Stimulated activated CD8-positive, alpha-beta memory T cell treated with anti-CD3 and anti-CD28 coated beads, Interleukin-15, amount 100 ng/mL, for 48 hours (primary cell): ENCODE results near the gene MAGOH.

Source experiments
- DNase-seq, 2 donors: peaks; one replicate each; pipeline ENCODE4 v3.0.0-alpha.2; 2020; ENCODE audit warnings: low read depth in 2 of 2

MAGOH gene

GRCh38 chr1:53270873-53271272, 32.6 kb upstream of the MAGOH start:
- DNase-seq: no peak

- no peak for DNase-seq
Observed at GRCh38 chr1:53270107-53270506, 31.8 kb upstream of the MAGOH start.

DNA sequence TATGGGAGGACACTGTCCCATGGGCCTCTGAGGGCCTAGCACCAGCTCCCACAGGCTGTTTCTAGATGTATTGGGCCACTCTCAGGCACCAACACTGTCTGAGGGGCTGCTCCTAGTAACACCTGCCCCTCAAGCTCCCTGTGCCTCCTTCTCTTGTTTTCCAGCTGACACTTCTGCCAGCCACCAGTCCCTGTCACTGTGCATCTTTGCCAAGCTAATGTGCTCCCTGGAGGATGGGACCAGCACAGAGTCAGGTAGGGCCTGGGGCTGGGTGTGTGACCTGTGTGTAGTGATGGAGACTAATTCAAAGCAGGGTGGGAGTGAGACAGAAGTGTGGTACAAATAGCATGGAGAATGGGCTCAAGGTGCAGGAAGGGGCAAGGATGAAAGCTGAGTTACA, 29.4 kb upstream of the MAGOH start:
- no peak for DNase-seq

DNA sequence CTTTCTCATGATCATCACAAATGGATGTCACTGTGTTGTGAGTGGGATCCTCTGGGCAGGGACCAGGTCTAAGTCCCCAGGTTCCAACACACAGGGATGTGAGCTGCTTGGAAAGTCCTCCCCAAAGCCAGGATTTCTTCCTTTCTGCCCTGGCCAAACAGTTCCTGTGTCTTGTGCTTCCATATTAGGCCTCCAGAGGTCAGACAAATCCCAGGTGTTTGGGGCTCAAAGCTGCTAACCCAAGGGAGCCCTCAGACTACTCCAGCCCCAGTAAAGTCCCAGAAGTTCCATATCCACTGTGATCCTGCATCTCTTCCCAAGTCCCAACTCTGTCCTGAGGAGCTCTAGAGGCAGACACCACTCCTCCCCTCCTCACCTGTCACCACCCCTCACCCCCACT, 27.7 kb upstream of the MAGOH start:
- no peak for DNase-seq

DNA sequence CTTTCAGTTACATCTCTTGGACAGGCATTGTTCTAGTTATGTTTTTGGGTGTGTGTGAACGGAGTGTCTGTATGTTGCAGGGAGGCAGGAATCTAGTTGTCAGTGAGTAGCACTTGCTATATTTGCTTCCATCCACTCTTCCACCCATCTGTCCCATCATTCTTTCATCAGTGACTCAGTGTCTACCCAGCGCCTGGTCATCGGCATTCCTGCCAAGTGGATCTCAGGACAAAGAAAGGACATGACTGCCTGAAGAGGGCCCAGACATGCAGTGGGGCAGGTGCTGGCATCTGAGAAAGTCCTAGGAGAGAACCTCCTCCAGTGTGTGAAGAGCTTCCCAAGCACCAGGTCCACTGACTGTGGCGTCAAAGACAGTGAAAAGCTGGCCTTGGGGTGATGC, 27.3 kb upstream of the MAGOH start:
- DNase-seq: no peak

DNA sequence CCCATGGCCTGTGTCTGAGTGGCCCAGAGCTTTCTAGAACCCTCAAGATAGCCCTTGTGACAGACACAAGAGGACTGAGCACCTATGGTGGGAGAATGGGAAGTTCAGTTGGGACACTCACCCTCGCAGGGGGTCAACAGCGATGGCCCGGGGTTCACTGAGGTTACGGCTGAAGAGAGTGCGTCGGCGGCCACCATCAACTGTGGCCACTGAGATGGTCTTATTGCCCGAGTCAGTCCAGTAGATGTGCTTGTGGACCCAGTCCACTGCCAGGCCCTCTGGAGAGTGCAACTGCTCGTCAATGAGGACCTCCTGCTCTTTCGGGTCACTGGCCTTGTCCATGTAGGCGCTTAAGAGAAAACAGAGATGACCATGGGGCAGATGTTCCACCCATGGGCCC, 25.7 kb upstream of the MAGOH start:
- DNase-seq: no peak

- no peak for DNase-seq
Observed at GRCh38 chr1:53262000-53262399, 23.7 kb upstream of the MAGOH start.

GRCh38 chr1:53260631-53261247, 22.4 kb upstream of the MAGOH start:
- no peak for DNase-seq

GRCh38 chr1:53259932-53260331, 21.6 kb upstream of the MAGOH start:
- no peak for DNase-seq

- DNase-seq: no peak
Observed at GRCh38 chr1:53258216-53258615, 19.9 kb upstream of the MAGOH start.

DNA sequence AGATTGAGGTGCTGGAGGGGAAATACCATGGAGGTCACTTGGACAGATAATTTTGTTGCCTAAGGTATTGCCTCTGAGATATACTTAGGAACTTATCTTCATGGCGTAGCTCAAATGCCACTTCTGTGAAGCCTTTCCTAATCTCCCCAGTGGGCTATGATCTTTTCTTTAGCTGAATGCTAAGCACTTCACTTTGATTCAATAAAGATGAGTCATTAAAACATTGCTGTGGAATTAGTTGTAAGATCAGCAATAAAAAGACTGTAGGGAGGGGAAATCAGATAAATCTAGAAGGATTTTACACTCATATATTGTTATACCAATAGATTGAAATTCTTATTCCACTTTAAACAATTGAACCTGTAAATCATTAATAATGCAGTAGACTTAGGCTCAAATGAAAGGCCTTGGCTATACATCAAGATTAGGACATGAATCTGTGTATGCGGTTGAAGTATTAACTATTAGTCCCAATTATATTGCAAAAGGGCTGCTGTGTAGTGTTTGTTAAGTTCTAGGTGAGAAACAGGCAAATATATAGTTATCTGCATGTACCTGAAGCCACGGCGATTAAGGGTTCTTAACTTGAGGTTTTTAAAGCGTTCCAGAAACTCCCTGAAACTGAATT, 19.2 kb upstream of the MAGOH start:
- no peak for DNase-seq

- DNase-seq: no peak
Observed at GRCh38 chr1:53256511-53257453, 18.5 kb upstream of the MAGOH start.

DNA sequence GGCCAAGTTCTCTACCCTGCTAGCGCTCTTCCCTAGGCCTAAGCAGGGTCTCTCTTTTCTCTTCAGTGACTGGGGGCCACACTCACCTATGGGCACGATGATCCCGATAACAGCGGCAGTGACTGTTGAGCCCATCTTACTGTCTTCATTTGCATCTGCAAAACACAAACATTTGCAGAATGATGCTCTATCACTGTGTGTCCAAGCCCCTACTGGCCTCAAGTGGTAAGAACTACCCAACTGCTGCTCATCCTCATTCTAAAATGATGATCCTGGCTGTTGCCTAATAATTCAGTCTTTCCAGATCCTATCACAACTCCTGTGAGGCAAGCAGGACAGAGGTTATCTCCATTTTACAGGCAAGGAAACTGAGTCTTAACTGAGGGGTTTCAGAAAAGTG, 16.7 kb upstream of the MAGOH start:
- DNase-seq: no peak

GRCh38 chr1:53254011-53254640, 15.8 kb upstream of the MAGOH start:
- no peak for DNase-seq

GRCh38 chr1:53250325-53250724, 12.0 kb upstream of the MAGOH start:
- no peak for DNase-seq

DNA sequence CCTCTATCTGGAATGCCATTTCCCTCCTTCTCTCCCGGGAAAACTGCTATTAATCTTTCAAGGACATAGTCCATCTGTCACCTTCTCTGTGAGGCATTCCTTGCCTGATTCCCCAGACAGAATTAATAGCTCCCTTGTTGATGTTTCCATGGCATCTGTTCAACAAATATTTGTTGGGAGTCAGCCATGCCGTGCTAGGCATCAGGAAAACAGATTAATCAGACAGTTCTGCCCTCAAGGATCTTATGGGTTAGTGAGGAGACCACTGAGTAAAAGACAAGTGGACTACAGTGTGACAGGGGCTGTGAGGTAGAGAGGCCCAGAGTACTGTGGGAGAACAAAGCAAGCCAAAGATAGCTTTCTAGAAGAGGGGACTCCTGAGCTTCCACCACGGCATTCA, 11.4 kb upstream of the MAGOH start:
- no peak for DNase-seq

DNA sequence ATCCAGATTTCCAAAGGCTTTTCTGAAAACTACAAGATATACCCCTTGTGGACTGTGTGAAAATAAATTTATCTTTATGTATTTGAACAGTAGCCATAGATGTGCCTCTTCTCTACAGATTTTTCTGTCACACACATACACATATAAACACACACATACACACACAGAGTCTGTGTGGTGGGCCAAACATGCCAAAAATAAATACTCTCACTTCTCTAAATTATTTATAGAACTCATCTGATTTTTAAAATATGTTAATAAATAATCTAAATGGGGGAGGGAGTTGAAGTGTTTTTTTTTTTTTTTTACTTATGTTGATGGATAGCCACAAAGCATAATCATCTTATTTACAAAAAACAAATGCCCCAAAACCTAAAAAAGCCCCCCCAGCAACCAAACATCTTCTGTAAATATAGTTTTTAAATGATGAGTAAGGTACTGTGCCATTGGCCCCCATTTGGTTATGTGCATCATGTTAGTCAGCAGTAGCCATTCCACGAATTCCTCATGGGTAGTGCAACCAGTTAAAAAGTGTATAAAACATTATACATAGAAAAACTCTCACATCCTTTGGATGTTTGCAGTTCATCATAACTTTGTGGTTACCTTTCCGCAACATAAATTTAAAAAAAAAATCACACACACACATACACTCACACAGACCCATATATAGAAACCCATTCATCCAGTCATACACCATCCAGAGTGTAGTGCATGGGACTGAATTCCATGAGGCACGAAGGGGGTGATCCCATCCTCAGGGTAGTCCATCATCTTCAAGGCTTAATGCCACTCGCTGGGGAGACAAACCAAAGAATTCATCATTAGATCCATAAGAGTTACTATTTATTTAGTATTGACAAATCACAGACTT, 8.2 kb upstream of the MAGOH start:
- DNase-seq: no peak

DNA sequence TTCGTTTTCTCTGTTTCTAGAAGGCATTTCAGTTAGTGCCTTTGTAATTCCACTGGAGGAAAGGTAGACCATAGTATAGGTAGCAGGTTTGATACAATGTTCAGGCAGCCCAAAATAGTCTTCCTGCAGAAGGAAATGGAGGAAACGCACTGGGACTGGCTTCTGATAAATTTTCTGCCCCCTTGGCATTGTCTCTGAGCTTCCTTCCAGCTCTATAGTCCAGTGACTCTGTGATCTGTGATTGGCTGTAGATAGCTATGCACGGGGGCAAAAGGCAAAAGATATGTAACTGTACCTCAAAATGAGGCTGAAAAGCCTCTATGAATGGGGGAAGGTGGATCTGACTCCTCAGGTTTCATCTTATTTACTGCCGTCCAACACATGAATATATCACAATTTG, 5.8 kb upstream of the MAGOH start:
- DNase-seq: no peak

GRCh38 chr1:53242381-53242780, 4.1 kb upstream of the MAGOH start:
- no peak for DNase-seq

DNA sequence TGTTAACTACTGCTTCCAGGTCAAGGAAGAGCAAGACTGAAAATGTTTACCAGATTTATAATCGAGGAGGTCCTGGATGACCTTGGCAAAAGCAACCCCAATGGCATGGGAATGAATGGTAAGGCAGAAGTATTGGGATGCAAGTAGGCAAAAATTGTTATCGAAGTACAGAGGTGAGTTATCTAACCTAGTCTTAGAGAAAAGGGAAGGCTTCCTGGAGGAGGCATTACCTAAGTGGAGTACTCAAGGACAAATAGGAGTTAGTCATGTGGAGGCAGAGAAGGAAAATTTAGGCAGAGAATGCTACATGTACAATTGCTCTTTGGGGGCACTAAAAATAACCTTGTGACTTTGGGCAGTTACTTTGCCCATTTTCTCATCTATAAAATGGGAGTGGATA, 3.5 kb upstream of the MAGOH start:
- no peak for DNase-seq

DNA sequence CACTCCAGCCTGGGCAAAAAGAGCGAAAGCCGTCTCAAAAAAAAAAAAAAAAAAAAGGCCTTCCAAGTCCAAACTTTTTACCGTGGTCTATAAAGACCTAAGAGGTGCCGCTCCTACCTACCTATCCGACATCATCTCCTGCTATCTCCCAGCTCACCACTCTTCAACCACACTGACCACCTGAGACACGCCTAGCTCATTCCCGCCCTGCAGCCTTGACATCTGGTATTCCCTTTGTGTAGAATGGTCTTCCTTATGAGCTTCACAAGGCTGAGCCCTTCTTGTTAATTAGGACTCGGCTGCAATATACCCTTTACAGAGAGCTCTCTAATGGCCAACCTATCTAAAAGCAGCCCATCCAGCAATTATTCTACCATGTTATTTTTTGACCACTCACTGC, 680 bp downstream of the MAGOH start:
- no peak for DNase-seq

GRCh38 chr1:53220962-53221286, 17.4 kb downstream of the MAGOH start:
- no peak for DNase-seq
